ENCODE data around the gene MRPL43. TPM values are rescaled to one million over a fixed set of nuclear protein-coding genes. Genes with fewer than 3 reads are reported as not detected.

Gene MRPL43
- total RNA-seq, 2 donors from 2014 or later, result 68.9 to 72.8 TPM

DNA sequence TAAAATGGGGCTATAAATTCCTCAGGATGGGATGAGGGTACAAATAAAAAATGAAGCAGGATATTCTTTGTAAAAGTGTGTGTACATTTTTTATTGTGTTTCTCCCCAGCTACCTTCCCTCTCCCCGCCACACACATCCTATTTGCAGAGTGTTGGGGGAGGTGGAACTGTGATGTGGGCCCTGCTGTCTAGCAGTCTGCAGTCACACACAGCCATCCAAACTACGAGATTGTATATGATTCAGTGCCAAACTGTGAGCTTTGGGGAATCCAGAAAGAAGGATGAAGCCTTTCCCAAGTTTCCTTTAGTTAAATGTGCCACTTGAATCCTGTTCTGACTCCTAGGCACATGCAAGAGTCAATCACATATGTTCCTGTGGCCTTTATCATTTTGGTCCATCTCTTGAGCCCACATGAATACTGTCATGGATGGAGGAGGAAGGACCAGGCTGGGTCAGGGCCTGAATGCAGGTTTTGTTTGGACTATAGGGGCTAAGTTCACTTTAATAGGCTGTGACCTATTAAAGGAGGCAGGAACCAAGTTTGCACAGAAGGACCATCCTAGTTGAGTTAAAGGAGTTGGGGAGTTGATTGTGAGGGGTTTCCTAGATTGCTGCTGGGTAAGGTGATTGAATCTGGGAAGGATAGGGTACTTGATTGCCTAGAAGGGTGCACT is 19.1 kb downstream of the MRPL43 start:
- H3K36me3 ChIP-seq (ENCODE audit: control insufficient read depth, insufficient read depth, low read length), result peaks cover 30% of the 10 kb centered on the region
- H3K4me3 ChIP-seq (ENCODE audit: low read length), result no peak overlapping the region
- TF ChIP-seq, protein P1, sequence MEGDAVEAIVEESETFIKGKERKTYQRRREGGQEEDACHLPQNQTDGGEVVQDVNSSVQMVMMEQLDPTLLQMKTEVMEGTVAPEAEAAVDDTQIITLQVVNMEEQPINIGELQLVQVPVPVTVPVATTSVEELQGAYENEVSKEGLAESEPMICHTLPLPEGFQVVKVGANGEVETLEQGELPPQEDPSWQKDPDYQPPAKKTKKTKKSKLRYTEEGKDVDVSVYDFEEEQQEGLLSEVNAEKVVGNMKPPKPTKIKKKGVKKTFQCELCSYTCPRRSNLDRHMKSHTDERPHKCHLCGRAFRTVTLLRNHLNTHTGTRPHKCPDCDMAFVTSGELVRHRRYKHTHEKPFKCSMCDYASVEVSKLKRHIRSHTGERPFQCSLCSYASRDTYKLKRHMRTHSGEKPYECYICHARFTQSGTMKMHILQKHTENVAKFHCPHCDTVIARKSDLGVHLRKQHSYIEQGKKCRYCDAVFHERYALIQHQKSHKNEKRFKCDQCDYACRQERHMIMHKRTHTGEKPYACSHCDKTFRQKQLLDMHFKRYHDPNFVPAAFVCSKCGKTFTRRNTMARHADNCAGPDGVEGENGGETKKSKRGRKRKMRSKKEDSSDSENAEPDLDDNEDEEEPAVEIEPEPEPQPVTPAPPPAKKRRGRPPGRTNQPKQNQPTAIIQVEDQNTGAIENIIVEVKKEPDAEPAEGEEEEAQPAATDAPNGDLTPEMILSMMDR (conservative IDR thresholded peaks at IDR 0.05), result no peak
- no peaks in the 10 kb centered on the region for H3K9me3 ChIP-seq (ENCODE audit: control insufficient read depth, low read length)
- Mint-ChIP-seq H3K27me3 (ENCODE audit: insufficient read depth) (no peaks in the 10 kb centered on the region), H3K4me1 (peaks cover 33% of the 10 kb centered on the region), H3K36me3 (ENCODE audit: low read depth) (peaks cover 8% of the 10 kb centered on the region), H3K27ac (no peak overlapping the region), H3K9me3 (no peaks in the 10 kb centered on the region), H3K4me3 (peak overlapping the region; percentile 74)
- no peaks in the 10 kb centered on the region for H3K27me3 ChIP-seq (ENCODE audit: control insufficient read depth, insufficient read depth, low read length, poor library complexity, severe bottlenecking)
- H3K9ac ChIP-seq (ENCODE audit: extremely low read depth, low read length, poor library complexity, severe bottlenecking), result no peak overlapping the region
- H3K4me1 ChIP-seq (ENCODE audit: control insufficient read depth, insufficient read depth, low read length), result peaks cover 18% of the 10 kb centered on the region
- 100% methylated on average over 1 of the region's 2 CpGs for WGBS, 2 experiments (ENCODE audit: insufficient coverage in 1 of 2, insufficient read length in 1 of 2)
- H3K27ac ChIP-seq (ENCODE audit: low read depth, low read length), result no peak overlapping the region
- no peak for DNase-seq

DNA sequence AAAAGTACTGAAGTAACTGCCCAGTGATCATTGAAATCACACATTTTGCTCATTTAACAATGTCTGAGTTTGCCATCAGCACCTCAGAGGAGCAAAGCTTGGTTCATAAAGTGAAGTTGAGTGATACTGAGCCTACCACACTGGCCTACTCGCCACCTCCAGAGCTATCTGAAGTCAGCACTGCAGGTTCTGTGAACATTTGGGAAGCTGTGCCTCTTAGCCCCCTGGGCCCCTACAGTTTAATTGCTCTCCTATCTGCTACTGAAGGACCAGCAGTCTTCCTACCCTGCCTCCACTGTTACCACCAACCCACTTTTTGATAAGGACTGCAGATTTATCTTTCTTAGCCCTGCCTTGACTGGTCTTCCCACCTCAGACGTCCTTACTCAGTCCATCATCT is 20.0 kb downstream of the MRPL43 start:
- H3K9ac ChIP-seq (ENCODE audit: extremely low read depth, low read length, poor library complexity, severe bottlenecking), result no peak overlapping the region
- 84 to 90% methylated on average over 2 of the region's 2 CpGs for WGBS, 2 experiments (ENCODE audit: insufficient coverage in 1 of 2, insufficient read length in 1 of 2)
- H3K9me3 ChIP-seq (ENCODE audit: control insufficient read depth, low read length), result no peaks in the 10 kb centered on the region
- H3K4me3 ChIP-seq (ENCODE audit: low read length), result no peak overlapping the region
- TF ChIP-seq, protein P1 (conservative IDR thresholded peaks at IDR 0.05), result no peak
- Mint-ChIP-seq H3K27ac (no peak overlapping the region), H3K9me3 (no peaks in the 10 kb centered on the region), H3K27me3 (ENCODE audit: insufficient read depth) (no peaks in the 10 kb centered on the region), H3K4me3 (no peak overlapping the region), H3K36me3 (ENCODE audit: low read depth) (peaks cover 11% of the 10 kb centered on the region), H3K4me1 (peaks cover 28% of the 10 kb centered on the region)
- DNase-seq, result no peak
- H3K27ac ChIP-seq (ENCODE audit: low read depth, low read length), result no peak overlapping the region
- H3K4me1 ChIP-seq (ENCODE audit: control insufficient read depth, insufficient read depth, low read length), result peaks cover 18% of the 10 kb centered on the region
- no peaks in the 10 kb centered on the region for H3K27me3 ChIP-seq (ENCODE audit: control insufficient read depth, insufficient read depth, low read length, poor library complexity, severe bottlenecking)
- H3K36me3 ChIP-seq (ENCODE audit: control insufficient read depth, insufficient read depth, low read length), result peaks cover 37% of the 10 kb centered on the region

DNA sequence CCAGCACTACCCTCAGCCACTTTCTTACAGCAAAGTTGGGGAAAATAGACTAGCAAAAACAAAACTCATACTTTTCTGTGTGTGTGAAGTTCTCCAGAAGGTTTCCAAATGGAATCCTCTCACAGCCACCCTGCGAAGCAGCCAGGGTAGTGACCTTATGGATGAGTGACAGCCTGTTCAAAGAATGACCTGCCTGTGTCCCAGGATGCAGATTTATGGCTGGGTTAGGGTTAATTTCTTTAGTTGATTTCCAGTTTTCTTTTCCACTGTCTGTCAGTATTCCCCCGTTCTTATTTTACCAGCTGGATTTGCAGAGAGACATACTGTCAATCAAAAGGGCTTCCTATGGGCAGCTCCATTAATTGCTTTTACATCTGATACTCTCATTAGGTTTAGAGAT is 20.4 kb downstream of the MRPL43 start:
- DNase-seq, result no peak
- Mint-ChIP-seq H3K4me1 (peaks cover 24% of the 10 kb centered on the region), H3K36me3 (ENCODE audit: low read depth) (peaks cover 15% of the 10 kb centered on the region), H3K27me3 (ENCODE audit: insufficient read depth) (no peaks in the 10 kb centered on the region), H3K4me3 (no peak overlapping the region), H3K27ac (no peak overlapping the region), H3K9me3 (no peaks in the 10 kb centered on the region)
- 94% methylated on average over 2 of the region's 2 CpGs; no CpG with 5 or more reads in 1 of the 2 experiments for WGBS, 2 experiments (ENCODE audit: insufficient coverage in 1 of 2, insufficient read length in 1 of 2)
- no peaks in the 10 kb centered on the region for H3K9me3 ChIP-seq (ENCODE audit: control insufficient read depth, low read length)
- TF ChIP-seq, protein P1 (conservative IDR thresholded peaks at IDR 0.05), result no peak
- H3K36me3 ChIP-seq (ENCODE audit: control insufficient read depth, insufficient read depth, low read length), result peaks cover 42% of the 10 kb centered on the region
- no peaks in the 10 kb centered on the region for H3K27me3 ChIP-seq (ENCODE audit: control insufficient read depth, insufficient read depth, low read length, poor library complexity, severe bottlenecking)
- no peak overlapping the region for H3K27ac ChIP-seq (ENCODE audit: low read depth, low read length)
- H3K4me1 ChIP-seq (ENCODE audit: control insufficient read depth, insufficient read depth, low read length), result peaks cover 17% of the 10 kb centered on the region
- no peak overlapping the region for H3K4me3 ChIP-seq (ENCODE audit: low read length)
- no peak overlapping the region for H3K9ac ChIP-seq (ENCODE audit: extremely low read depth, low read length, poor library complexity, severe bottlenecking)

All from endodermal cell (in vitro differentiated cells).